Measurements from ENCODE around the gene PRR33.
"Not testable (repeated sequence)": the region's sequence is repeated elsewhere in the genome, so short reads cannot be mapped to it uniquely, and the experiment has no call there.

Gene PRR33

GRCh38 chr11:1875093-1875850 lies 16.4 kb downstream of the PRR33 start:
- Histone ChIP-seq H3K9me3 (ENCODE audit: control insufficient read depth, low read length) (no peaks in the 10 kb centered on the region), H3K18ac (ENCODE audit: low read depth in 1 of 2, low read length in 2 of 2) (peak overlapping the region; percentile 63 to 95), H3K79me1 (replicated peaks; ENCODE audit: low read length, poor library complexity, severe bottlenecking) (peaks cover 2% of the 10 kb centered on the region), H3K4me1 (ENCODE audit: control insufficient read depth, insufficient read depth, low read depth, low read length) (peaks cover 81% of the 10 kb centered on the region), H2BK15ac (ENCODE audit: low read depth, poor library complexity, severe bottlenecking) (peak overlapping the region; percentile 33), H4K91ac (ENCODE audit: low read length) (peak overlapping the region; percentile 94), H4K8ac (ENCODE audit: low read length) (peak overlapping the region; percentile 59), H3K9ac (ENCODE audit: low read length) (peak overlapping the region; percentile 77), H2AK5ac (ENCODE audit: low read length, severe bottlenecking) (peak overlapping the region; percentile 45), H3K36me3 (ENCODE audit: control insufficient read depth in 1 of 2, insufficient read depth in 2 of 2, low read depth in 1 of 2, low read length in 2 of 2) (no peaks in the 10 kb centered on the region), H2AFZ (ENCODE audit: low read depth, low read length) (no peak overlapping the region), H3K27me3 (ENCODE audit: control insufficient read depth in 1 of 2, insufficient read depth in 1 of 2, low read length in 2 of 2) (peaks cover 0 to 6% of the 10 kb centered on the region in 2 experiments), H3K4me2 (ENCODE audit: low read length, poor library complexity, severe bottlenecking) (no peak overlapping the region), H3K4ac (ENCODE audit: low read depth in 1 of 2, low read length in 2 of 2) (peak overlapping the region; percentile 9 to 60), H3K4me3 (ENCODE audit: insufficient read depth in 1 of 2, low read depth in 1 of 2, low read length in 2 of 2) (peak overlapping the region in 1 of 2 experiments; percentile 61), H2BK120ac (ENCODE audit: low read depth, low read length) (peak overlapping the region; percentile 50), H3K14ac (ENCODE audit: low read length in 2 of 2) (peak overlapping the region in 1 of 2 experiments; percentile 71), H2BK5ac (ENCODE audit: low read depth, low read length, poor library complexity, severe bottlenecking) (peak overlapping the region; percentile 81), H3K27ac (ENCODE audit: low read length, poor library complexity, severe bottlenecking) (no peak overlapping the region), H3K23ac (ENCODE audit: low read length in 2 of 2) (no peak overlapping the region), H2BK12ac (ENCODE audit: low read length in 2 of 2) (peak overlapping the region; percentile 42 to 90)
- no peak for DNase-seq
- WGBS: 78% methylated on average over 24 of the region's 28 CpGs

GRCh38 chr11:1874441-1875092 lies 17.1 kb downstream of the PRR33 start:
- H3K27me3 ChIP-seq (ENCODE audit: control insufficient read depth in 1 of 2, insufficient read depth in 1 of 2, low read length in 2 of 2): peaks cover 0 to 13% of the 10 kb centered on the region in 2 experiments
- not testable (repeated sequence) for DNase-seq; H3K79me1 ChIP-seq (replicated peaks; ENCODE audit: low read length, poor library complexity, severe bottlenecking); H3K4me2 ChIP-seq (ENCODE audit: low read length, poor library complexity, severe bottlenecking); H2AFZ ChIP-seq (ENCODE audit: low read depth, low read length); H3K9me3 ChIP-seq (ENCODE audit: control insufficient read depth, low read length); H3K27ac ChIP-seq (ENCODE audit: low read length, poor library complexity, severe bottlenecking); H3K23ac ChIP-seq (ENCODE audit: low read length in 2 of 2); H3K36me3 ChIP-seq (ENCODE audit: control insufficient read depth in 1 of 2, insufficient read depth in 2 of 2, low read depth in 1 of 2, low read length in 2 of 2)
- peaks cover 74% of the 10 kb centered on the region for H3K4me1 ChIP-seq (ENCODE audit: control insufficient read depth, insufficient read depth, low read depth, low read length)
- H2BK120ac ChIP-seq (ENCODE audit: low read depth, low read length): peak overlapping the region; percentile 50
- peak overlapping the region; percentile 33 for H2BK15ac ChIP-seq (ENCODE audit: low read depth, poor library complexity, severe bottlenecking)
- H2BK12ac ChIP-seq (ENCODE audit: low read length in 2 of 2): peak overlapping the region; percentile 42 to 48
- H3K4me3 ChIP-seq (ENCODE audit: insufficient read depth in 1 of 2, low read depth in 1 of 2, low read length in 2 of 2): peak overlapping the region in 1 of 2 experiments; percentile 53
- H3K14ac ChIP-seq (ENCODE audit: low read length in 2 of 2): peak overlapping the region in 1 of 2 experiments; percentile 12
- WGBS: 89% methylated on average over 17 of the region's 17 CpGs
- H3K18ac ChIP-seq (ENCODE audit: low read depth in 1 of 2, low read length in 2 of 2): peak overlapping the region in 1 of 2 experiments; percentile 95
- peak overlapping the region; percentile 77 for H3K9ac ChIP-seq (ENCODE audit: low read length)
- peak overlapping the region; percentile 32 for H2BK5ac ChIP-seq (ENCODE audit: low read depth, low read length, poor library complexity, severe bottlenecking)
- peak overlapping the region; percentile 27 for H4K8ac ChIP-seq (ENCODE audit: low read length)
- peak overlapping the region; percentile 82 for H4K91ac ChIP-seq (ENCODE audit: low read length)
- H2AK5ac ChIP-seq (ENCODE audit: low read length, severe bottlenecking): peak overlapping the region; percentile 45
- peak overlapping the region; percentile 9 to 60 for H3K4ac ChIP-seq (ENCODE audit: low read depth in 1 of 2, low read length in 2 of 2)

GRCh38 chr11:1873813-1874150 lies 17.9 kb downstream of the PRR33 start:
- Histone ChIP-seq H2BK12ac (ENCODE audit: low read length in 2 of 2) (peak overlapping the region; percentile 33 to 59), H3K4ac (ENCODE audit: low read depth in 1 of 2, low read length in 2 of 2) (peak overlapping the region; percentile 37 to 57), H3K18ac (ENCODE audit: low read depth in 1 of 2, low read length in 2 of 2) (peak overlapping the region in 1 of 2 experiments; percentile 25), H3K4me1 (ENCODE audit: control insufficient read depth, insufficient read depth, low read depth, low read length) (peaks cover 72% of the 10 kb centered on the region), H3K27me3 (ENCODE audit: control insufficient read depth in 1 of 2, insufficient read depth in 1 of 2, low read length in 2 of 2) (peaks cover 0 to 19% of the 10 kb centered on the region in 2 experiments), H4K8ac (ENCODE audit: low read length) (peak overlapping the region; percentile 45), H3K4me3 (ENCODE audit: insufficient read depth in 1 of 2, low read depth in 1 of 2, low read length in 2 of 2) (peak overlapping the region in 1 of 2 experiments; percentile 86), H3K9ac (ENCODE audit: low read length) (peak overlapping the region; percentile 75), H2BK120ac (ENCODE audit: low read depth, low read length) (peak overlapping the region; percentile 82), H4K91ac (ENCODE audit: low read length) (peak overlapping the region; percentile 30)
- H3K36me3 ChIP-seq (ENCODE audit: control insufficient read depth in 1 of 2, insufficient read depth in 2 of 2, low read depth in 1 of 2, low read length in 2 of 2); H3K79me1 ChIP-seq (replicated peaks; ENCODE audit: low read length, poor library complexity, severe bottlenecking); H2AFZ ChIP-seq (ENCODE audit: low read depth, low read length); H3K23ac ChIP-seq (ENCODE audit: low read length in 2 of 2); H3K4me2 ChIP-seq (ENCODE audit: low read length, poor library complexity, severe bottlenecking); H2AK5ac ChIP-seq (ENCODE audit: low read length, severe bottlenecking); DNase-seq; H3K9me3 ChIP-seq (ENCODE audit: control insufficient read depth, low read length); H2BK15ac ChIP-seq (ENCODE audit: low read depth, poor library complexity, severe bottlenecking); H2BK5ac ChIP-seq (ENCODE audit: low read depth, low read length, poor library complexity, severe bottlenecking); H3K27ac ChIP-seq (ENCODE audit: low read length, poor library complexity, severe bottlenecking); H3K14ac ChIP-seq (ENCODE audit: low read length in 2 of 2): not testable (repeated sequence)
- 83% methylated on average over 15 of the region's 17 CpGs for WGBS

Measured in mesenchymal stem cell (in vitro differentiated cells and primary cell).